Middle frontal gyrus (tissue), 1 donor: ENCODE measurements around the gene PICK1.

ENCODE experiments used
- DNase-seq: peaks from one replicate; pipeline ENCODE4 v3.0.0-alpha.2; 2015; ENCODE audit warnings: low spot score; ENCODE audit errors: extremely low spot score

Gene PICK1

DNA sequence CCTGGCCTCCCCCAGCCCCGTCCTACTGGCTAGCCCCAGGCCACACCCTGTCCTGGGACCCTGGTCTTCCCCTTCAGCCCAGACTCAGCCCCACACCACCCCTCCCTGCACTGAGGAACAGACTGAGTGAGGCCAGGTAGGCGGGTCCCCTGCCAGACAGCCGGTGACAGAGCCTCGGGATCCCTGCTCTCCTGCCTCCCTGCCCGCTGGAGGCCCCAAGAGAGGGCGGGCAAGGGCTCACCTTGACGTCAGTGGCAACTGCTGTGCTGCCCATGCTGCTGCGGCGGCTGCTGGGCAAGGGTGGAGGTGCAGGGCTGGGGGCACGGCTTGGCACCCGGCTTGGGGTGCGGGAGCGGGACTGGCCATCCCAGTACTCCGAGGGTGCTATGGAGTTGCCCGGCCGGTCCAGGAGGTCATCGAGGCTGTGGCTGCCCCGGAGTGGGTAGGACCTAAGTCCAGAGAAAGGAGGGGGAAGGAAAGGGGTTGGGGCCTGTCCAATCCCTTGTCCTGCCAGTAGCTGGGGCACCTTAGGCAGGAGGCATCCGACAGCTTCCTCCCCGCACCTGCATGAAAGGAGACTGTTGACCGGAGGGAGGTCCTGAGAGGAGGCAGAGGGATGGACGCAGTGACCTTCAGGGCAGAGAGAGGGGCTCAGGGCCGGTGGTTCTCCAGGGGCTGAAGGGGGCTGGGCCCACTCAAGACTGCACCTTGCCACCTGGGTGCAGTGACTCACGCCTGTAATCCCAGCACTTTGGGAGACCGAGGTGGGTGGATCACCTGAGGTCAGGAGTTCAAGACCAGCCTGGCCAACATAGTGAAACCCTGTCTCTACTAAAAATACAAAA lies 29.0 kb downstream of the PICK1 start:
- DNase-seq: no peak

DNA sequence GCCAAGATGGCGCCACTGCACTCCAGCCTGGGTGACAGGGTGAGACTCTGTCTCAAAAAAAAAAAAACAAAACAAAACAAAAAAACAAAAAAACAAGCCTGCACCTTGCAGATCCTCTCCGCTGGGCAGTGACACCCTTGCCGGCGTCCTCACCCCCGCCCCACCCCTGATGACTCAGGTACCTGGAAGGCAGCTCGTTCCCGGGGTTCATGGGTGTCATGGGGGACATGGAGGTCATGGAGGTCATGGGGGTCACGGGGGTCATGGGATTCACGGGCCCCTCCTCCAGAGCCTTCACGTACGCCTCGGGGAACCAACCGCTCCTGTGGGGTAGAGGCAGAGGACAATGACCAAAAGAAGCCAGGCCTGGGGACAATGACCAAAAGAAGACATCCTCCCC lies 29.7 kb downstream of the PICK1 start:
- no peak for DNase-seq

DNA sequence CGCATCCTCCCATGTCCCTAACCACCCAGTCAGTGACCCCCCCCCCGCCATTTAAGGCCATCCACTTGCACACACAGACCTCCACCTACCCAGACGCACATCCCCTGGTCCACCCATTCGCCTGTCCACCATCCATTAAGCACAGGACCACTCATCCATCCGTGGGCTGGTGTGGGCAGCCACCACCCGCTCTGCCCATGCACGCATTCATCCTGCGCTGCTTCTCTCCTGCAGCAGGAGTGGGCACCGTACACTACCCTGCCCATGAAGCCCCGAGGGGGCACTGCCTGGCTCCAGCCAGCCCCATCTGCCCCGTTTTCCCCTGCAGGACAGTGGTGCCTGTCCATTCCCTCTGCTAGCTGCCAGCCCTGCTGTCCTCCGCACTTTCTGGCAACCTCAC lies 30.7 kb downstream of the PICK1 start:
- no peak for DNase-seq

DNA sequence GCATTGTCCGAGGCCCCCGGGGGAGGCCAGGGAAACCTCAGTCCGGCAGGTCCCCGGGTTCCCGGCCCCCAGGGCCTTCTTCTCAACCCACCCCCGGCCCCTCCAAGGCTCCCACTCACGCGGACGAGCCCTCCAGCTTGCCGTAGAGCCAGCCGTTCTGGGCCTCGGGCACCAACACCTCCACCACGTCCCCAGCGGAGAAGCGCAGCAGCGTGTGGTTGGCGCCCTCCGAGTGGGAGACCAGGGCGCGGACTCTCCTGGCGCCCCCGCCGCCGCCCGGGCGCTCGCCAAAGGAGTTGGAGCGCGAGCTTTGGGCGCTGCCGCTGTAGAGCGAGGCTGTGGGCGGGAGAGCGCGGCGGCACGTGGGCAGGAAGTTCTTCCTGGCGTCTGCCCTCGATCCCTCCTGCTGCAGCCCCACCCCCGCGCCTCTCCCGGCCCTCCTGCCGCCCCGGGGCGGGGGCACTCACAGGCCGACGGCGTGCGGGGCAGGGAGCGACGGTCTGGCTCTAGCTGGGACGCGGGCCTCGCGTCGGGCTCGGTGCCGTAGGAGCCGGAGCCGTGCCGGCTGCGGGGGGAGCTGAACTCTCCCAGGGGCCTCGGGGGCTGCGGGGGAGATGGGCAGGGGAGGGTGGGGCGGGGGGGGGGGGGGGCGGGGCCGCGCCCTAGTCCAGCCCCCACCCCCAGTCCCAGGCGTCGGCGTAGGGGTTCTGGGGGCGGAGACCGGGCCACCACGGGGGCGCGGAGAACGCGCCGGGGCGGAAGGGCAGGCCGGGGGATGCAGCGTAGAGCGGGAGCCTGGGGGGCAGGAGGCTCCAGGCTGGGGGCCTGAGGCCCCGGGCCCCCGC lies 31.6 kb downstream of the PICK1 start:
- DNase-seq: no peak

DNA sequence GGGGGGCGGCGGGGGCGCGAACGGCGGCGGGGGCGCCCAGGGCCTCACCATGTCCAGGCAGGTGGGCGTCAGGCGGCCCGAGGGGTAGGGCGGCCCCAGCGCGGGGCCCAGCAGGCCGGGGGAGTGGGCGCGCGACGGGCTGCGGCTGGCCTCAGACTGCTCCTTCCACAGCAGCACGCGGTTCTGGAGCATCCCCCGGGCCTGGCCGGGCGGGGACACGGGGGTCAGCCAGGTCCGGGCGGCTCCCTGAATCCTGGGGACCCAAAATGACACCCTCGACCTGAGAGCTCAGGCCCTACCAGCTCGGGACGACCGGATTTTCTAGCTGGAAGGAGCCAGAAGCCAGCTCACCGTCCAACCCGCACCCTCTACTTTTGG lies 32.3 kb downstream of the PICK1 start:
- no peak for DNase-seq

DNA sequence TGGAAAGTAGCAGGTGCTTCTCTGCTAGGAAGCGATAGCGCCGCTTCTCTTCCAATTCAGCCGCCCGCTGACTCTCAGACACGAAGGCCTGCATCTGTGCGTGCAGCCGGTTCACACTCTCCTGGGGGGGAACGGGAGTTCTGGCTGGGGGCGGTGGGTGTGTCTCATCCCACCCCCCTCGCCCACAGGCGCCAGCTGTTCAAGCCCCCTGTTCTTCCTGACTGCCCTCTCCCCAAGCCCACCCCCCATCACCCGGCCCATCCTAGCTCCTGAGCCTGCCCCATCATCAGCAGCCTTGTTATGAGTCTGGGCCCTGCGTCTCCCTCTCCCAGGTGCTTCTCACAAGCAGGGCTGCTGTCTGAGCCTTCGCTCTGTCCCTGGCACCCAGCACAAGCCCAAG lies 39.9 kb downstream of the PICK1 start:
- no peak for DNase-seq

DNA sequence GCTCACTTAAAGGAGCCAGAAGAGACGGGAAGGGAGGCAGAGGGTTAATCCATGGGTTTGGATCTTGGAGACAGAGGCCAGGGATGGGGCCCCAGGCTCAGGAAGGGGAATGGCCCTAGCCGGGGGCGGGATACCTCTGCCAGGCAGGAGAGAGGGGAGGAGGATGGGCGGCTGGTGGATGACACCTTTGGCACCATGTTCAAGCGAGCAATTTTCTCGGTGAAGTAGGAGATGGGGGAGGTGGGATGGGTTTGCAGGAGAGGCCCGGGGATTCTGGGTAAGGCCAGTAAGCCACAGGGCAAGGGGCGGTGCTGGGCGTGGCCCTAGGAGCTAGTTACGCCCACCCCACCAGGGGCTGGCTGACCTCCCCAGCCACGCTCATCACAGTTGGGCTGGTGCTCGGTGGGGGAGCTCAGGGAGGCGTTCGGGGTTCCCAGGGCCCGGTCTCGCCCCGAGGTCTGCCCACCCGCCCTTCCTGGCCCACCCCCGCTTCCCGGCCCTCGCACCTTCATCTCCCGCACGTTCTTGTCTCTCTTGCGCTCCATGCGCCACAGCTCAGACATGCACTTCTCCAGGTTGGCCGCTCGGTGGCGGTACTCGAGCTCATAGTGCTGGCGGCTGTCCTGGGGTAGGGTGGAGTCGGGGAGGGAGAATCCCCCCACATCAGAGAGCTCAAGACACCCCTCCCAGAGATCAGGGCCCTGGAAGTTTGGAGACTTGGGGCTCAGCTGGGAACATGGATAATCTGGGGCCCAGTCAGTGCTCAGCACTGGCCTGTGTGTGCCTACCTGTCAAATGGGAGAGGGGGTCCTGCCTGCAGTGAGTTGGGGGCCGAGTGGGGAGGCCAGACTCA lies 40.6 kb downstream of the PICK1 start:
- DNase-seq: no peak

DNA sequence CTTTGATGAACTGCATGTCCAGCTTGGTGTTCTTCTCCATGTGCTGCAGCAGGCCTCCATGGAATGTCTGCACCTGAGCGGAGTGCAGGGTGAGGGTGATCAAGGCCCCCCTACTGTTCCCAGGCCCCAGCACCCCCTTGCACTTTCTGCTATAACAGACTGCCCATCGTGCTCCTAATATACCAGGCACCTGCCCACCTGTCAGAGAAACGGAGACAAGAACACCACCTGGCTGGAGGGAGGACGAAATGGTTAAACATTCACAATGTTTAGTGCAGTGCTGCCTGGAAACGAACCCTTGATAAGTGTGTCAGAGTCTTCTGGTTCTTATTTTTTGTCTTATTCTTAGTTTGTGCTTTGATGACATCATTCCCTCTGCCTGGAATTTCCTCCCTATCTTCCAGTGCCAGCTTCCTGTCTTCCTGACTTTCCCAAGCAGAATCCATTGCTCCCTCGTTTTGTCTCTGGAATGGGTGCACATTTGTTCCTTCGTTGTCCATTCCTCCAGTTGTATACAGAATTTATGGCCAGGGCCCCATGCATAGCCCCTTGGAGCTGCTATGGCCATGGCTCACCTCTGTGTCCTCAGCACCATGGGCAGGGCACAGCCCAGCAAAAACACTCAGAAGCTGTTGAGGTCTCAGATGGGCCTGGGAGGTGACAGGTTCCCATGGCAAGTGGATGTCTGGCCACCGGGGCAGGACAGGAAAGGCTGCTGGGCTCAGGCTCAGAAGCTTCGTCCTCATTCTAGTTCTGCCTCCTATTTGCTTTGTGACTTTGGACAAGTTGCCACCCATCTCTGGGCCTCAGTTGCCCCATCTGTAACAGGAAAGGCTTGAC lies 41.4 kb downstream of the PICK1 start:
- no peak for DNase-seq

DNA sequence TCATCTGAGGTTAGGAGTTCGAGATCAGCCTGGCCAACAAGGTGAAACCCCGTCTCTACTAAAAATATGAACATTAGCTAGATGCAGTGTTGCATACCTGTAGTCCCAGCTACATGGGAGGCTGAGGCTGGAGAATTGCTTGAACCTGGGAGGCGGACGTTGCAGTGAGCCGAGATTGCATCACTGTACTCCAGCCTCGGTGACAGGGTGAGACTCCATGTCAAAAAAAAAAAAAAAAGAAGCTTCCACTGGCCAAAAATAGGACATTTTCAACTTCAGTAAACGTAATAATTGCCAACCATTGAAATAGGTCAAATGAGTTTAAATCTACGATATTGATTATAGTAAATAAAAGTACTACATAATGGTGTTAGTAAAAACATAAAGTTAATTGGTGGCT lies 46.4 kb downstream of the PICK1 start:
- no peak for DNase-seq

DNA sequence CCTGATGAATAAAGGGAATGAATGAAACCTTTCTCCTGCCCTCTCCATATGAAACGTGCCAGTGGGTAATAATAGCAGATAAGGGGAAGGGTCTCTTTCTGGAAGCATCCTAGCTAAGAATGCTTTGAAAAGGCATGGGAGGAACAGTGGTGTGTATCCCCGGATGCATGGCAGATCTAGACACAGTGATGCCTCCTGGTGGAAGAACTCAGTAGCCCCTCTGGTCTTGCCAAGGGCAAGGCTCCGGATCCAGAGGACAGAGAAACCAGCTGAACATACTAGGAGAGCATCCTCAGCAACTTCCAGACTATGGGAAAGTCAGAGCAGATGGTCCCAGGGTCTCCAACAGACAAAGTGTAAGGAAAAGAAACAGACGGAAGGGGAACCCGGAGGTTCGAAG lies 46.9 kb downstream of the PICK1 start:
- DNase-seq: no peak

DNA sequence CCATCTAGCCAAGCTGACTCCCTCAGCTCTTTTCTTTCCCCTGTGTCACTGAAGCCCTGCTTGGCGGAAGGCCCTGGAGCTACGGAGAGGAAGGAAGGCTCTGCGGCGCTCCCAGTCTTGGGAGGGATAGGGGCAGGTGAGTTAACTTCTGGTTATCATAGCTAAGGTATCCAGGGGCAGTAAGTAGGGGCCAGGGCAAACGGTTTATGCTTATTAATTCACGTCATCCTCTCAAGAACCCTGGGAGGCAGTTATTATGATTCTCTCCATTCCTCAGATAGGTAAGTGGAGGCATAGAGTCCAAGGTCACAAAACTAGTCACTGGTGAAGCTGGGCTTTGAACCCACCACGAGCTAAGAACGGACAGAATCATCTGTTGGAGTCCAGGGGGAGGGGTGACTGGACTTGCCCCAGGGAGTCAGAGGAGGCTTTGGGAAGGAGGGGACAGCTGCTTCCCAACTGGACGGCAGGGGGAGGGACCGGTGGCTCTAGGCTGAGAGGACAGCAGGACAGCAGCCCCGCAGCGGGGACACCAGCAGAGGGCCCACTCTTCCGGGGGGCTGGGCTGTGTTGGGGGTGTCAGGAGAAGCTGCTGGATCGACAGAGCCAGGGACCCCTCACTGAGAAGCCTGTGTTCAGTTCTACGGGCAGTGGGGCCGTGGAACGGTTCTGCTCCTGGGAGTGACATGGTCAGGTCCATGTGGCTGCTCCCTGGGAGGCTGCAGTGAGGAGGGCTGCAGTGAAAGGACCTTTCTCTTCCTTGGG lies 49.8 kb downstream of the PICK1 start:
- DNase-seq: no peak

DNA sequence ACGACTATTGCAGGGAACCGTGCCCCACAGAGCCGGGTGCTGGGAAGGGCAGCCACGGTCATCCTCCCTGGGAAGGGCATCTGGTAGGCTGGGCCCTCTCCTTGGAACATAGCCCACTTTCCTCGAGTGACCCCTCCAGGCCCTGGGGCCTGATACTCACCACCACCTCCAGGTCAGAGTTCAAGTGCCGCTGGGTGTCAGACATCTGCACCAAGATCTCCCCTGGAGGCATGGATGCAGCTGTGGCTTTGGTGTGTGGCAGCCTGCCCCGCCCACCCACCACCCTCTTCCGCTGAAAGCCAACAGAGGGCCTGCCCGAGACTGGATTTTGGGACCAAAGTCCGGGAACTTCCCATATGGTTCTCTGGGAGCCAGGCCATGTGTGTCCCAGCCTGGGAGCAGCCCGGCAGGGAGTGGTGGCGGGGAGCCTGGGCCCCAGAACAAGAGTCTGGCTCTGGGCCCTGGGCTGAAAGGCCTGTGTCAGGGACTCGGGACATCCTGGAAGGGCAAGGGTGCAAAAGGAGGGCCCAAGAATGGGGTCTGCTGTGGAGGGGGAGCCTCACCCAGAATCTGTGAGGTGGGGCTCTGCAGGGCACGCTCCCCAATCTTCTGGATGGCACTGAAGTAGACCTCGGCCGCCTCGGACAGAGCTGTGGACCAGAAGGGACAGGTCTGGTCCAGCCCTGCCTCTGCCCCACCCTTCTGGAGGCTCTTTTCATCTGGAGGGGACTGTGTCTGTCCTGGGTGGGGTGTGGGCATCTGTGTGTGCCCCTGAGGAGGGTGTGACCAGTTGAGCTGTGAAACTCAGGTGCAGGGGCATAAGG lies 50.7 kb downstream of the PICK1 start:
- no peak for DNase-seq

DNA sequence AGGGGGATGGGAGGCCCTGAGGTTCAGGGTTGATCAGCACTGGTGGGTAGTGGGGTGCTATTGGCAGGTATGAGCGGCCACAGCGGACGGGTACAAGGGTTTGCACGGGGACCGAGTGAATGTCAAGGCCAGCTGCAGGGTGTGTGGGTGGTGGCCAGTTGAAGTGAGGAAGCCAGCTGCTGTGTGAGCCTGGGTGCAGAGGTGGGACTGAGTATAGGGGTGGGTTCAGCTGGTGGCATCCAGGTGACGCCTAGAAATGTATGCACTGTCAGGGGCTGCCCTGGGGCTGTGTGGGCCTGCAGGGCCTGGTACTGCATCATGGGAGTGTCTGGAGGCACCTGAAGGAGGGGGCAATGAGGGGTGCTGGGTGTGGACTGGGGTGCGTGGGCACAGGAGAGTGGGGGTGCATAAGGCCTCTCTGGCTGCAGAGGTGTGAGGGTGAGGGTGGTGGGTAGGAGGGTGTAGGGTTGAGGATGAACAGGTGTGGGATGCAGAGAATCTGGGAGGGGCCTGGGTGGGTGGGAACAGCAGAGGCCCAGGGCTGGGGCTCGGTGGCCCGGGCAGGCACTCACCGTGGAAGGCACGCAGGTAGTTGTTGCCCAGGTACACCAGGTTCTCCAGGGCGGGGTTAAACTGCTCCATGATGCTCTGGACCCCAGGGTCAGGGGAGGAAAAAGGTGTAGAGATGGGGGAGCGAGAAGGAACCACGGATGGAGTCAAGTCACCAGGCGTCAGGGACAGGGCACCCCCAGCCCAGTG lies 51.5 kb downstream of the PICK1 start:
- no peak for DNase-seq

DNA sequence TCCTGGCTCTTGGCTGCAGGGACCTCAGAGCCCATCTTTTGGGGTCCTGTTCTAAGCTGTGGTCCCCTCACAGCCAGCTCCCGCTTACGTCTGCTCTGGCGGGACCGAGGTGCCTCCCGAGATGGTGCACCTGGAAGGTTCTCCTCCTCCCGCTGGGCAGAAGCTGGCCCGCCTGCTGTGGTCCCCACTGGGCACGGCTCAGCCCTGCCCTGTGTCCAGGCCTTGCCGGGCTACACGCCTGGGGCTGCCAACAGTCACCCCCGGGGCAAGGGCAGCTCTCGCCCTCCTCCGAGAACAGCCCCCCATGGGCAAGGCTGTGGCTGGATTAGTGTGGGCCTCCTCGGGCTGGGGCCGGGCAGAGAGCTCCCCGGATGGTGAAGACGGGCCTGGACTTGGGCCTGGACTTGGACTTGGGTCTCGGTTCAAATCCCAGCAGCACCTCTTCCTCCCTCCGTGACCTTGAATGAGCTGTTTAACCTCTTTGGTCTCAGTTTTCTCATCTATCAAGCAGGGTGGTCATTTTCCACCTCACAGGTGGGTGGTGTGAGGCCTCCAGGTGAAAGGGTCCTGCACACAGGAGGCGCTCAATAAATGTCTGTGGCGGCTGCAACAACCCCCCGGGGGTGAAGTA lies 52.3 kb downstream of the PICK1 start:
- no peak for DNase-seq

DNA sequence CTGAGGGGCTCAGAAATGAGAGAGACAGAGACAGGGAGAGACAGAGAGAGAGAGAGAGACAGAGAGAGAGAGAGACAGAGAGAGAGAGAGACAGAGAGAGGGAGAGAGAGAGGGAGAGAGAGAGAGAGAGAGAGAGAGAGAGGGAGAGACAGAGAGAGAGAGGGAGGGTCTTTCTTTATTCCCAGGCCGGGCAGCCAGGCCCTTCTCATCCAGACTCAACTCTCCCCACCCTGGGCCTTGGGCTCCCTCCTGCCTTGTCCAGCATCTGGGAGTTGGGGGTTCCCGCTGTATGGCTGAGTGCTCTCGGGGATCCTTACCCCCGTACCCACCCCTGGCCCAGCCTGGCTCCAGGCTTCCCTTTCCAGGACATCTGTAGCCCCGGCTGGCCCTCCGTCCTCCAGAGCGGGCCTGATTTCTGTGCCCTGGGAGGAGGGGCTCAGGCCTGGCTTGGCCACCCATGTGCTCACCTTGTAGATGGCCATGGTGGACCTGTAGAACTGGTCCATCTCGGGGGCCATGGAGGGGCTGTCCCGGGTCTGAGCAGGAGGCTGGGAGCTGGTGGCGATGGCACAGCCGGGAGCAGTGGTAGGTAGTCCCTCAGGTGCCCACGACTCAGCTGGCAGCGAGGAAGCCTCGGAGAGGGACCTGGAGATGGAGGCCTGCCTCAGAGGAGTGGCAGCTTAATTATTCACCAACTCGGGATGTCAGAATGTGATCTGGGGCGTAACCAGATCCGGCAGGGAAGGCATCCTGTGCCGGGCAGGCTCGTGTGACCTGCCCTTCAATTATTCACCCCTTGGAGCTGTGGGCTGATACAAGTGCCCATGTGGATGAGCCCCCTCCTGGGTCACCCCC lies 53.0 kb downstream of the PICK1 start, which contains the start of gene BAIAP2L2:
Gene BAIAP2L2 (minus strand): TSS at position 677 of the 855 bp plus-strand sequence. CDS start 159 bp downstream, at position 518.
- no peak for DNase-seq

DNA sequence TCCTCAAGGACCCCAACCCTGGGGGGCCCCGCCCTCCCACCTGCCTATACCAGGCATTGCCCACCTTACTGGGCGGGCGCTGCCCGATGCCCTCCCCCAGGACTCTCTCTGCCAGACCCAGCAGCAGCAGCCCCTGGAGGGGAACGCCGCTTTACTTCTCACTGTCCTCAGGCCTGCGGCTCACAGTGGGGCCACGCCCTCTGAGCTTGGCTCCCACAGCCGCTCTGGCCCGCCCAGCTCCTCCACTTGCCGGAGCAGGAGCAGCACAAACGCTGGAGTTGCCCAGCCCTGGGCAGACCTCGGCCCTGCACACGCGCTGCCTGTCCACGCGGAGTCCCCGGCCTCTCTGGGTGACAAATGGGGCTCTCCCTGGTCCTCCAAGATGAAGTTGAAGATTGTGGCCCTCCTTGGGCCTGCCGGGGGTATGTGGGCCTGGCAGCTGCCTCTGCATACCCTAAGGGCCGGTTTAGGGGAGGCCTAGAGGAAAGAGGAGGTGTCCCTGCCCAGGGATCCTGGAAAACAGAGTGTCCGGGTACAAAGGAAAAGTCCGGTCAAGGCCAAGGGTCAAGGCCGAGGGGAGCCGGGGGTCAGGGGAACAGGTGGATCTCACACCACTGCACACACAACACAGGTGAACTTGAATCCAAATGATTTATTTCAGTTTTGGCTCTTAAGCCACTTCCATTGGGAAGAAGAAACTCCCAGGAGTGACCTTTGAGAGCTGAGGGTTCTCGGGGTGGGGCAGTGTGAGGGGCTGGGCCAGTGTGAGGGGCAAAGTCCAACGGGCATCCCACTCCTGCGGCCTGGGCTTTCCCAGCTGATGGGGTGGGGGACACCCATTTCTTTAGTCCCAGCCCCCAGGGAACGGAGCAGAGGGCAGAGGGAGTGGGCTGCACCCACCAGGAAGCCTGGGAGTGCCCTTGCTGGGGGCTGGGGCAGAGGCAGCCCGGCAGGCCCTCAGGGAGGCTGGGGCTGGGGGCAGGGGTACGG lies 54.0 kb downstream of the PICK1 start:
- DNase-seq: no peak
